ENCODE measurements around the gene AHRR.
"Not testable (repeated sequence)": the region's sequence is repeated elsewhere in the genome, so short reads cannot be mapped to it uniquely, and the experiment has no call there.

AHRR gene

GRCh38 chr5:404666-405241 lies 83.2 kb downstream of the AHRR start:
- in situ Hi-C loops (cut with MboI; ENCODE audit: low sequenced_read_pairs): no loop called here

DNA sequence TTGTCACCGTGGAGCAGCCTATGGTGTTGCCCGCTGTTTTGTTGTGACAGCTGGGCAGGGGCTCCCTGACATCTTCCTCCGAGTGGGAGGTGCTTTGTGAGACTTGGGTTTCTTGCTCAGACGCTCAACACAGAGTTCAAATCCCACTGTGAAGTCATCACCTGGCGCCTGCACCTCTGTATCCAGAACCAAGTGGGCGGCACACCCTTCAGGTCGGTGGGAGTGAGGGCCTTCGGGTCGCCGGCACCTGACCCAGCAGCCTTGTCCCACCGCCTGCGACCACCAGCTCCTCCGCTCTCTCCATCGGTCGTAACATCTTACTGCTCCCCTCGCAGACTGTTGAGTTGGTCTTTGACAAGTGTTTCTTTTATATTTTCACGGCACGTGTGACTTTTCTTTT lies 83.9 kb downstream of the AHRR start:
- in situ Hi-C loops (cut with MboI; ENCODE audit: low sequenced_read_pairs): no loop called here

GRCh38 chr5:406041-406440 lies 84.5 kb downstream of the AHRR start:
- in situ Hi-C loops (cut with MboI; ENCODE audit: low sequenced_read_pairs): no loop called here

- in situ Hi-C loops (cut with MboI; ENCODE audit: low sequenced_read_pairs): no loop called here
Observed at GRCh38 chr5:407051-407450, 85.5 kb downstream of the AHRR start.

- in situ Hi-C loops (cut with MboI; ENCODE audit: low sequenced_read_pairs): no loop called here
Observed at GRCh38 chr5:407801-408268, 86.3 kb downstream of the AHRR start.

- in situ Hi-C loops (cut with MboI; ENCODE audit: low sequenced_read_pairs): no loop called here
Observed at GRCh38 chr5:410911-411517, 89.5 kb downstream of the AHRR start.

DNA sequence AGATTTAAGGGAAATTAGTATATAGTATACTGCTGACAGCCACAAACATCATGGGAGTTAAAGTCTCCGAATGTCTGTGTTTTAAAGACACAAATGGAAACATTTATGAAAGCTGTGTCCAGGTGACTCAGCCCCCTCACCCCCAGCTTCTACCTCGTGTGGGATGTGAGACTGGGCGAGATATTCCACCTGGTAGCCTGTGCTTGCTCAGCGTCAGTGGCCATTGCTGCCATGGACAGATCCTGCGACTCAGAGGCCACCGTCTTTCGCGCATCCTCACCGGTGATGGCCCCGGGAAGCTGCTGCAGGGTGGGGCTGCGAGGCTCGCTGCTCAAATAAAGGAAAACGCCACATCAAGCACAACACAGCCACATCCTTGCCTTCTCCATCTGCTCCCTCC lies 90.2 kb downstream of the AHRR start:
- in situ Hi-C loops (cut with MboI; ENCODE audit: low sequenced_read_pairs): no loop called here

- in situ Hi-C loops (cut with MboI; ENCODE audit: low sequenced_read_pairs): not testable (repeated sequence)
Observed at GRCh38 chr5:414991-415927, 93.7 kb downstream of the AHRR start.

- in situ Hi-C loops (cut with MboI; ENCODE audit: low sequenced_read_pairs): no loop called here
Observed at GRCh38 chr5:415928-416635, 94.6 kb downstream of the AHRR start.

GRCh38 chr5:416636-416960 lies 95.1 kb downstream of the AHRR start:
- in situ Hi-C loops (cut with MboI; ENCODE audit: low sequenced_read_pairs): no loop called here

- in situ Hi-C loops (cut with MboI; ENCODE audit: low sequenced_read_pairs): no loop called here
Observed at GRCh38 chr5:417301-418161, 96.0 kb downstream of the AHRR start.

GRCh38 chr5:418162-419121 lies 96.9 kb downstream of the AHRR start:
- in situ Hi-C loops (cut with MboI; ENCODE audit: low sequenced_read_pairs): no loop called here

DNA sequence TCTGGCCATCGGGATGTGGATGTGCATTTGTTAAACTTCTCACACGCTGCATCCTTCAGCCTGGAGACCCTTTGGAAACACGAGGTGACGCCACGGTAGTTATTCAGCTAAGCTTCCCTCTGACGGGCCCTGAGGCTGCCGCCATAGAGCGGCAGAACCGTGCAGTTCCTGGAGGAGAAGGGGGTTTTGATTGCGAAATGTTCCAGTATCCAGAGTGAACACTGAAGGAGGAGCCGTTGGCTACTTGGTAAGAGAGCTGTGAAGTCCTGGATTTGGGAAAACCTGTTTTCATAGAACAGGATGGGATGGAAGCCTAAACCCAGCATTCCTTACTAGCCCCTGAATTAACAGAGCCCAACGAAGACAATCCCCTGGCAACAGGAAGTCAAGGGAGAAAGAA lies 98.5 kb downstream of the AHRR start:
- in situ Hi-C loops (cut with MboI; ENCODE audit: low sequenced_read_pairs): no loop called here

DNA sequence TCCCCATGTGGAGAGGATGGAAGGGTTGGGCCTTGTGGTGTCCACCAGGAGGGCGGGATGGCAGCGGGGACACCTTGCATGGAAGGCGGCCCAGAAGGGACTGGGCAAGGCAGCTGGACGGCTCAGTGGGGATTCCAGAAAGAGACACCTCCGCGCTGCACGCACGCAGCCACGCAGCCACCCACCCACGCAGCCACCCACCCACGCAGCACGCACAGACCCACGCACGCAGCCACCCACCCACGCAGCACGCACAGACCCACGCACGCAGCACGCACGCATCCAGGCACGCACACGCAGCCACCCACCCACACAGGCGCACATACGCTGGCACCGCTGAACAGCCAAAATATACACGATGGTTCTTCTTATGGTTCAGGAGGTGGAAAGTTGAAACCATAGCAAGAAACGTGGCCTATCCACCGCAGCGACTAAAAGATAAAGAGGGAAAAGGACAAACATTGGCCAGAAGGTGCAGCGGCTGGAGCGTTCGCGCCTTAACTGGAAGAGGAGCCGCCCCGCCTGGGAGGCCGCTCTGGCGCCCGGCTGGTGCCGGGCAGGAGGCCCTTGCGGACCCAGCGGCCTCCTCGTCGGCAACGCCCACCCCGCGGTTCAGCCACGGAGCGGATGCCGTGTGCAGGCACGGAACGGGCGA lies 99.2 kb downstream of the AHRR start:
- in situ Hi-C loops (cut with MboI; ENCODE audit: low sequenced_read_pairs): no loop called here

DNA sequence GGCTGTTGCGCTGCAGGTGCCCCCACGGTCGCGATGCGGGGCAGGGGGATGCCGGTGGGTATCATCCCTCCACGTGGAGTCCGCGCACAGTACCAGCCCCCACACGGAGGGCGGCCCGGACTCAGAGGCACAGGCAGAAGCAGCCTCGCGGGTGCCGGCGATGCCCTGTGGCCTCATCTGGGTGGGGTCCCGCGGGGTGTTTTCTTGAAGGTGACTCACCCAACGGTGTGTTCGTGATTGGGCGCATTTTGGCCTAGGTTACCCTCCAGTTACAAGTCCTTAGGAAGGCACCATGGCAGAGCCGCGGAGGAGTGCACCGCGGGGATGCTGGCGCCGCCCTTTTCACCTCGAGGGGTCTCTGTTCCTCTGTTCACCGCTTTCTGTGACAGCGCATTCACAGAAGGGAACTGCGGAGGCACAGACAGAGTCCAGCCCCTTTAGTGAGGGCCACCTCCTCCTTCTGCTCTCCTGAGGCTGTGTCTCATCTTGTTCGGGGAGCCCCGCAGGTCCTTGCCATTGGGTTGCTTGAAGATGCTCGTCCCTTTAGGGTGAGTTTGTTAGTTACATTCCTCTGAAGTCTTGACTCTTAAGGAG lies 99.9 kb downstream of the AHRR start:
- in situ Hi-C loops (cut with MboI; ENCODE audit: low sequenced_read_pairs): no loop called here

- in situ Hi-C loops (cut with MboI; ENCODE audit: low sequenced_read_pairs): no loop called here
Observed at GRCh38 chr5:421901-422300, 100.4 kb downstream of the AHRR start.

- in situ Hi-C loops (cut with MboI; ENCODE audit: low sequenced_read_pairs): no loop called here
Observed at GRCh38 chr5:422323-423232, 101.1 kb downstream of the AHRR start.

DNA sequence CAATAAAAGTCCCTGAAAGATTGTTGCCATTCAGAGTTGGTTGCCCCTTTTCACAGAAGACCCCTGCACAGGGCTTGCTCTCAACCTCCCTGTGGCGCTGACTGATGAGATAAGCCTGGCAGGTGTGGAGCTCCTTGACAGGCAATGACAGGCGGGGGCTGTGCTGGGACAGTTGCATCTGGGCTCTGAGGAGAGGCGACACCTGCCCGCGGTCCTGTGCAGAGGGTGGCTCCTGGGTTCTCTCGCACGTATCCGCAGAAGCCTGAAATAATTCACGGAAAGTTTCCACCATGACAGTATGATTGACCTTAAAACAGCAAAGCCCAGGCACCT lies 101.7 kb downstream of the AHRR start:
- in situ Hi-C loops (cut with MboI; ENCODE audit: low sequenced_read_pairs): no loop called here

Data from HL-60/S4 treated with phorbol 12-myristate 13-acetate at 8.2 ng/mL for 4 days and 3 days (cell line).